ENCODE data around the gene KHDRBS2.

DNA sequence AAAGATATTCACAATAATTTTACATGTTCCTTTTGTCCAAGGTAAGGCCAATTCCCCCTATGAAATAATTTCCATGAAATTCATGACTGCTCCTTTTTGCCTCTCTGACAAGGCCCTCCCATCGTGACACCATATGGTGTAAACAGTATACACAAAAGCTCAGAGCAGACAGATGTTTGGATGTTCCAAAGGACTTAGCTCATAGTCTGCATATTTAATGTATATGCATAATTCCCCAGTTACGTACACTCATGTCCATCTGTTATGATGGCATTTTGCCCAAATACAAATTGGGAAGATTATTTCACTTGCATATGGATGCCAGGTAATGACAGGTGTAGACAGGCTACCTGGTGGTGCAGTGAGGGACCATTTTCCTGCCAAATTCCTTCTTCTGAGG lies 376.5 kb downstream of the KHDRBS2 start:
- TF ChIP-seq CTCF (IDR thresholded peaks at IDR 0.05; ENCODE audit: insufficient read depth, low read depth, low read length), result no peak
- no peak for TF ChIP-seq EZH2 (IDR thresholded peaks at IDR 0.05; ENCODE audit: insufficient read depth, low read length)

All from astrocyte (in vitro differentiated cells and primary cell).